Adrenal gland (tissue), 5 donors: ENCODE data around the gene FAM228B.

Experiments used
- POLR2A ChIP-seq, 2 donors: fragments of 450-650 bp; IDR thresholded peaks; one replicate each; pipeline ENCODE4 v1.6.1; 2017; ENCODE audit warnings: antibody characterized with exemption in 2 of 2, mild to moderate bottlenecking in 2 of 2, moderate library complexity in 1 of 2
- TF ChIP-seq, protein P1 (sequence below), 6 experiments: fragments of 450-650 bp in 4 of 6; fragments of 200-600 bp in 2 of 6; sonication (generic) in 1 of 6; IDR thresholded peaks; 1 replicate in 5 of 6; 2 replicates in 1 of 6; pipeline versions ENCODE4 v1.5.1 to v1.8.0; 2016 to 2021; ENCODE audit warnings: antibody characterized with exemption in 6 of 6, mild to moderate bottlenecking in 2 of 6, moderate library complexity in 1 of 6
- donor health status: DM: no; HTN: no; CAD: no.

DNA sequence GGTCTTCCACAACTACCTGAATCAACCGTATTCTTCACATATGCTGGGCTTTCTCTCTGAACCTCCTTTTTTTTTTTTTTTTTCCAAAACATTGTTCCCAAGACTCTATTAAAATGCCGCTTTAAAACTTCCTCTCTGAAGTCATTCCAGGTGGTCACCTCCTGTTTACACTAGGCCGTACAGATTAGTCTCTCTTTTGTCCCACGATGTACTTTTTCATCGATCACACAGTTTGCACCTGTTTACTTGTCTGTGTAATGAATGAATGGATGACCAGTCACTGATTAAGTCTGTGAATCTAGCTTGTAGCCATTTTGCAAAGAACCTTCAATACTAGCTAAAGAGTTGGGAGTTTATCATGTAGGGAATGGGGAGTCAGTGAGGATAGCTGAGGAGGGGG, 34.9 kb downstream of the FAM228B start:
- no peak for TF ChIP-seq POLR2A (IDR thresholded peaks at IDR 0.05)
- TF ChIP-seq, protein P1, sequence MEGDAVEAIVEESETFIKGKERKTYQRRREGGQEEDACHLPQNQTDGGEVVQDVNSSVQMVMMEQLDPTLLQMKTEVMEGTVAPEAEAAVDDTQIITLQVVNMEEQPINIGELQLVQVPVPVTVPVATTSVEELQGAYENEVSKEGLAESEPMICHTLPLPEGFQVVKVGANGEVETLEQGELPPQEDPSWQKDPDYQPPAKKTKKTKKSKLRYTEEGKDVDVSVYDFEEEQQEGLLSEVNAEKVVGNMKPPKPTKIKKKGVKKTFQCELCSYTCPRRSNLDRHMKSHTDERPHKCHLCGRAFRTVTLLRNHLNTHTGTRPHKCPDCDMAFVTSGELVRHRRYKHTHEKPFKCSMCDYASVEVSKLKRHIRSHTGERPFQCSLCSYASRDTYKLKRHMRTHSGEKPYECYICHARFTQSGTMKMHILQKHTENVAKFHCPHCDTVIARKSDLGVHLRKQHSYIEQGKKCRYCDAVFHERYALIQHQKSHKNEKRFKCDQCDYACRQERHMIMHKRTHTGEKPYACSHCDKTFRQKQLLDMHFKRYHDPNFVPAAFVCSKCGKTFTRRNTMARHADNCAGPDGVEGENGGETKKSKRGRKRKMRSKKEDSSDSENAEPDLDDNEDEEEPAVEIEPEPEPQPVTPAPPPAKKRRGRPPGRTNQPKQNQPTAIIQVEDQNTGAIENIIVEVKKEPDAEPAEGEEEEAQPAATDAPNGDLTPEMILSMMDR (IDR thresholded peaks at IDR 0.05), result no peak
